Renal cortex interstitium (tissue), 11 donors: ENCODE measurements around the gene KLK7. TPM values are rescaled to one million over a fixed set of nuclear protein-coding genes. Genes with fewer than 3 reads are reported as not detected.
"Not testable (repeated sequence)": the region's sequence is repeated elsewhere in the genome, so short reads cannot be mapped to it uniquely, and the experiment has no call there.

Experiments used
- DNase-seq, 11 donors: peaks; one replicate each; pipeline ENCODE4 v3.0.0-alpha.2; 2013; ENCODE audit warnings: low read depth in 9 of 11, low spot score in 4 of 11; ENCODE audit errors: extremely low read depth in 1 of 11
- polyA plus RNA-seq, 3 donors: library from polyadenylated mRNA; unstranded; fragments of 120-200 nt; gene quantifications; one replicate each; pipeline ENCODE4 v1.2.1, GENCODE V29; 2013; ENCODE audit not compliant: insufficient read length in 3 of 3

The KLK7 gene
- polyA plus RNA-seq, 3 donors = 3.9 to 4.6 (median 4.2) TPM

DNA sequence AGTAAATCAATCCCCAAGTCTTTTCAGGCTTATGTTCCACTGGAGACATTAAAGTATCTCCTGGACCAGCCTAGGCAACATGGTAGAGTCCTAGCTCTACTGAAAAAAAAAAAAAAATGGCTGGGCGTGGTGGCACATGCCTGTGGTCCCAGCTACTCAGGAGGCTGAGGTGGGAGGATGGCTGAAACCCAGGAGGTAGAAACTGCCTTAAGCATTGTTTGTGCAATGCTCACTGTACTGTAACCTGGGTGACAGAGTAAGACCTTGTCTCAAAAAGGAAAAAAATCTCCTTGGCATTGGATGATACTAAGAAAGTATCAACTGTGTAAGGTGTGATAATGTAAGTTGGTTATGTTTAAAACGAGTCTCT, 8.9 kb upstream of the KLK7 start:
- DNase-seq = no peak

DNA sequence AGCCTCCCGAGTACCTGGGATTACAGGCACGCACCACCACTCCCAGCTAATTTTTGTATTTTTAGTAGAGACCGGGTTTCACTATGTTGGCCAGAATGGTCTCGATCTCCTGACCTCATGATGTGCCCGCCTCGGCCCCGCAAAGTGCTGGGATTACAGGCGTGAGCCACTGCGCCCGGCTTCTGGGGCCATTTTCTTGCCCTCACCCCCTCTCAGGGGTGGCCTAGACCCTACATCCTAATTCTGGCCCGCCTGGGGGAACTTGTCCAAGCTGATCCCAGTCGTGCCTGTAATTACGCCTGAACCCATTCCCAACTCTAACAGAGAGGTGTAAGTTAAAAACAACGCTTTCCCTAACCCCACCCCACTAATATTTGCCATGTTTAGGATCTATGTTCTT, 699 bp upstream of the KLK7 start:
- DNase-seq = not testable (repeated sequence)

DNA sequence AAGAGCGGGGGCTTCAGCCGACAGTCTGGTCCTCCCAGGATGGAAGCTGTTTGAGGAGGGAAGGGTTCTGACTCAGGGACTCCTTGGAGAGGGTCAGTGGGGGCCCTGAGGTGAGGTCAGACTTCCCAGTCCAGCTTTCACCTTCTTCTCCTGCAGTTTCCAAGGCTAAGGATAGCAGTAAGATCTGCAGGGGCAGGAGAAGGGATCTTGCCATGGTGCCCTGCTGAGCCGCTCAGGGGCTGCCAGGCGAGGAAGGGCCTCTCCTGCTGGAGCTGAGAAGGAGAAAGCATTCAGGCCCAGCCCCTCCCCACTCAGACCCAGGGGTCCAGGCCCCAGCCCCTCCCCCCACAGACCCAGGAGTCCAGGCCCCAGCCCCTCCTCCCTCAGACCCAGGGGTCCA, 1.5 kb downstream of the KLK7 start:
- no peak for DNase-seq

DNA sequence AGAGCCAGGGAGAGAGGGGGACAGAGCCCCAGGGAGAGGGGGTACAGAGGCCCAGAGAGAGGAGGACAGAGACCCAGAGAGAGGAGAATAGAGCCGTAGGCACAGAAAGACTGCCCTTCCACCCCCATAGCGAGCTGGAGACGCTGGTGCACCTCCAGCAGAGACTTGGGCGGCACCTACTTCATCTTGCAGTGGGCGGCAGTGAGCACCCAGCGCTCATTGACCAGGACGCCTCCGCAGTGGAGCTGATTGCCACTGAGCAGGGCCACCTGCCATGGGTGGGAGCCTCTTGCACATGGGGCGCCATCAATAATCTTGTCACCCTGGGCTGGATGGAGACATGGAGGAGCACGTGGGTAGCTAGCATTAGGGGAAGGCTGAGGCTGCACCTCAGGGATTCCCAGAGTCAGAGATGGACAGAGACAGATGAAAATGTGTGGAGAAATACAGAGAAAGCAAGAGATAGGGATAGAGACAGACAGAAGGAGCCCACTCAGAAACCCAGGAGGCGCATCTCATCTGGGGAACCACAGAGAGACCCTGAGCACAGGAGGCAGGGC, 2.0 kb downstream of the KLK7 start:
- no peak for DNase-seq

DNA sequence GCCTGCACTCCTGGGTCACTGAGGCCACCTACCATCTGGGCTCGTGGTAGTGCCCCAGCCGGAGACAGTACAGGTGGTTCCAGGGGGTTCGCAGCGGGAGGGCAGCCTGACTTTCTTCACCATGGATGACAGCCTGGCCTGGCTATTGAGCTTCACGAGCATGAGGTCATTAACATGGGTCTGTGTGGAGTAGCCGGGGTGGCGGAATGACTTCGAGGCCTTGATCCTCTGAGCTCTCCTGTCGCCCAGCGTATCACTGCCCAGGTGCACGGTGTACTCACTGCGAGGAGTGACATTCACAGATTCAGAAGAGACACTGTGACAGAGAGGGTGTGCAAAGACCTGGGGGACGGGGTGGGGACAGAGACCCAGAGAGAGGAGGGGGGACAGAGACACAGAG, 3.5 kb downstream of the KLK7 start:
- DNase-seq = no peak

DNA sequence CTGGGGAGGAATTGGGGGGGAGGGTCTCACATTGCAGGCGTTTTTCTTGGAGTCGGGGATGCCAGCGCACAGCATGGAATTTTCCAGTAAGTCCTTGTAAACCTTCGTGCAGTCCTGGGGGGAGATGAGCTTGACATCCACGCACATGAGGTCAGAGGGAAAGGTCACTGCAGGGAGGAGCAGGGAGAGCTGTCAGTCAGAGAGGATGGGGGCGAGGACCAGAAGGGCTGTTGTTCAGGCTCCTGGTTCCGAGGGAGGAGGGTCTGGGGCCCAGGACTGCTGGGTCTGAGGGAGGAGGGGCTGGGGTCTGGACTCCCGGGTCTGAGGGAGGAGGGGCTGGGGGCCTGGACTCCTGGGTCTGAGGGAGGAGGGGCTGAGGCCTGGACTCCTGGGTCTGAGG, 4.0 kb downstream of the KLK7 start:
- DNase-seq = no peak

DNA sequence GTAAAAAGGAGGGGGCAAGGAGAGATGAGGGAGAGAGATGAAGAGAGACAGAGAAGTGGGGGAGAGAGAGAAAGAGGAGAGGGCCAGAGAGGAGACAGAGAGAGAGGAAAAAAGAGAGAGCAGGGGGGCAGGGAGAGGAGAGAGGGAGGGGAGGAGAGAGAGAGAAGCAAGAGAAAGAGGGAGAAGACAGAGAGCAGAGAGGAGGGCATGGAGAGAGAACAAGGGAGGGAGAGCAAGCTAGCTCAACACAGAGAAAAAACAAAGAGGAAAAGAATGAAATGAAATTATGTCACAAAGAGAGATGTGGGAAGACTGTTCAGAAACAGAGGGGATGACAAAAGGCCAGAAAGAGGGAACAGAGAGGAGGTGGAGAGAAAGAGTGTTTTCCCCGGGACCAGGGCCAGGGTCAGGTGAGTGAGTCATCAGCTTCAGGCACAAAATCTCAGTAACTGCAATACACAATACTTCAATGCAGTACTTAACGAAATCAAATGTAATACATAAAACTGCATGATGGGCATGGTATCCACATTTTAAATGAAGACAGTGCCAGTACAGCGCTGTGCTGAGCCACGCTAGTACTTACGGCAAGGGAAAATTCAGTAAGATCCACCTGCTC, 4.8 kb downstream of the KLK7 start:
- DNase-seq = no peak

DNA sequence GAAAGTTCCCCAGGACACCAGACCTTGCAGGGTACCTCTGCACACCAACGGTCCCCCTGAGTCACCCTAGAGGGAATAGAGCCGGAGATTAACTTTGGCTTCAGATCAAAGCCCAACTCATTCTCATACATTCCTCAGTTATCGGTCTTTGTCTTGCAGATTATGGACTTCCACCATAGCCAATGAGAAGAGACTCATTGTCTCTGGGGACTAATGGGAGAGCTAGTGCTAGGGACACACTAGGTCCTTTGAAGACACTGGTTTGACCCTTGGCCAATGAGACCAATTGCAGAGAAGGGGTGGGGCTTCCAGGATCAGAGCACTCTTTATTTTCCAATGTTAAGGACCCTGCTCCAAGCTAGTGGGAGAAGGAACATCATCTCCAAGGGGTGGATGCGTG, 6.1 kb downstream of the KLK7 start:
- DNase-seq = no peak

DNA sequence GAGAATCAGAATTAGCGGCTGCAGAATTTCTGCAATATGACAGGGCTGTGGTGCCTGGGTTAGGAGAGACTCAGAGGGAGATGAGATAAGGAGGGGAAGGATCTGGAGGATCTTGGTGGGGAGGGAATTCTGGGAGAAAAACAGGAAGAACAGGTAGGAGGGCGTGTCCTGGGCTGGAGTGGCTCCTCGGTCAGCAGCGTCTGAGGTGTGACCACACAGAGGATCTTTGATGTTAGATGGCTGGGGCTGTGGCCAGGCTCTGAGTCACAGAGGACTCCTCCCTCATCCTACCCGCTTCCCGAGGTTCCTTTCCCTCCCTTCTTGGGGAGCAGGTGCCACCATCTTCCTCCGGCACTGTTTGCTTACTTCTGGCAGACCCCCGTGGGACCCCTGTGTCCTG, 8.0 kb downstream of the KLK7 start:
- DNase-seq = no peak

DNA sequence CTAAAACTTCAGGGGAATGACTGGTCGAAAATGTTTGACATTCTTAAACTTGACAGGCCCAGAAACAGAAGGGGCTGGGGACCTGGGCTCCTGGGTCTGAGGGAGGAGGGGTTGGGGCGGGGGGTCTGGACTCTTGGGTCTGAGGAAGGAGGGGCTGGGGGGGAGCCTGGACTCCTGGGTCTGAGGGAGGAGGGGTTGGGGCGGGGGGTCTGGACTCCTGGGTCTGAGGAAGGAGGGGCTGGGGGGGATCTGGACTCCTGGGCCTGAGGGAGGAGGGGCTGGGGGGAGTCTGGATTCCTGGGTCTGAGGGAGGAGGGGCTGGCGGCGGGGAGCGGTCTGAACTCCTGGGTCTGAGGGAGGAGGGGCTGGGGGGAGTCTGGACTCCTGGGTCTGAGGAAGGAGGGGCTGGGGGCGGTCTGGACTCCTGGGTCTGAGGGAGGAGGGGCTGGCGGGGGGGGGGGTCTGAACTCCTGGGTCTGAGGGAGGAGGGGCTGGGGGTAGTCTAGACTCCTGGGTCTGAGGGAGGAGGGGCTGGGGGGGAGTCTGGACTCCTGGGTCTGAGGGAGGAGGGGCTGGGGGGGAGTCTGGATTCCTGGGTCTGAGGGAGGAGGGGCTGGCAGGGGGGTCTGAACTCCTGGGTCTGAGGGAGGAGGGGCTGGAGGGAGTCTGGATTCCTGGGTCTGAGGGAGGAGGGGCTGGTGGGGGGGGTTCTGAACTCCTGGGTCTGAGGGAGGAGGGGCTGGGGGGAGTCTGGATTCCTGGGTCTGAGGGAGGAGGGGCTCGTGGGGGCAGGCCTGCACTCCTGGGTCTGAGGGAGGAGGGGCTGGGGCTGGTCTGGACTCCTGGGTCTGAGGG, 8.8 kb downstream of the KLK7 start:
- DNase-seq = no peak

DNA sequence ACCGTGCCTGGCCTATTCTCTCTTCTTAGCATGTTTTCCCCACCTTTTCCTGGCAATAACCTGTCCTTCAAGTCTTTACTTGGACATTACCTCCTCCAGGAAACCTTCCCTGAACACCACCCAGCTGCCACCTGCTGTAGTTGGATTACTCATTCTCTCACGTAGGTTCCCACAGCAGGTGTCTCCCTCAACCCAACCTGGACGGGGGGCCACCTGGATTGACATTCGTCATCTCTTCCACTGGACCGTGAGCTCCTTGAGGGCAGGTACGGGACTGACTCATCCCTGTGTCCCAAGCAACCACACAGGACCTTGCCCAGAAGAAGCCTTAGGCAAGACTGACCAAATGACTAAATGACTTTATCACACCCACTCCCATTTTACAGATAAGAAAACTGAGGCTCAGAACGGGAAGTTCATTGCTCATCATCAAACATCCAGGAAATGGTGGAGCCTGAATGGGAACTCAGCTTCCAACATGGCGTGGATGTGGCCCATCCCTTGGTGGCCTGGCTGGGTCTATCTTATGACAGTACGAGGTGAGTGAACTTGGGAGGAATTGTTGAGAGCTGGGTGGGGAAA, 10.8 kb downstream of the KLK7 start:
- DNase-seq = no peak

DNA sequence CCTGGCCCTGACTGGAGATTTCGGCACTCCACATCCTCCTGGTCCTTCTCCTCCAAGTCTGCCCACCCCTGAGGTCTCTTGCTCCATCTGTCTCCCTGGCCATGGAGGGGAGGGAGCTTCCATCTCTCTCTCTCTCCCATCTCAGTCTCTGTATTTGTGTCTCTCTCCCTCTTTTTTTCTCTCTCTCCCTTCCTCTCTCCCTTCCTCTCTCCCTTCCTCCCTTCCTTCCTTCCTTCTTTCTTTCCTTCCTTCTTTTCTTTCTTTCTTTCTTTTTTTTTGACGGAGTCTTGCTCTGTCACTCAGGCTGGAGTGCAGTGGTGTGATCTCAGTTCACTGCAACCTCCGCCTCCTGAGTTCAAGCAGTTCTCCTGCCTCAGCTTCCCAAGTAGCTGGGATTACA, 13.9 kb downstream of the KLK7 start:
- DNase-seq = not testable (repeated sequence)

DNA sequence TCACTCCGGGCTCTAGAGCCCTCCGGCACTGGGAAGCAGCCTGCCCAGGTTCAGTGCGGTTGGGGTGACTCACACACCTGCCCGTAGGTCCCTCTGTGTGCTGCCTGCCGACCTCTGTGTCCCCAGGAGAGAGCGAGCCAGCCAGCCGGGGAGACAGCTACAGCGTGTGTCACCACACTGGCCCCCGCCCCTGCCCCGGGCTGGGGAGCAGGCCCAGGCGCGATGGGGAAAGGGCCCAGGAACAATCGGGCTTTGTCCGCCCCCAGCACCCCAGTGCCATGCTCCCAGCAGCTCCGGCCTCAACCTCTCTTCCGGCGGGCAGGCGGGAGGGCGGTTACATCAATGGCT, 14.3 kb downstream of the KLK7 start, which contains the start of gene KLK6:
KLK6 (minus strand) TSS at position 179 of the 348 bp plus-strand sequence. CDS start 1,487 bp downstream, outside the sequence.
- no peak for DNase-seq

DNA sequence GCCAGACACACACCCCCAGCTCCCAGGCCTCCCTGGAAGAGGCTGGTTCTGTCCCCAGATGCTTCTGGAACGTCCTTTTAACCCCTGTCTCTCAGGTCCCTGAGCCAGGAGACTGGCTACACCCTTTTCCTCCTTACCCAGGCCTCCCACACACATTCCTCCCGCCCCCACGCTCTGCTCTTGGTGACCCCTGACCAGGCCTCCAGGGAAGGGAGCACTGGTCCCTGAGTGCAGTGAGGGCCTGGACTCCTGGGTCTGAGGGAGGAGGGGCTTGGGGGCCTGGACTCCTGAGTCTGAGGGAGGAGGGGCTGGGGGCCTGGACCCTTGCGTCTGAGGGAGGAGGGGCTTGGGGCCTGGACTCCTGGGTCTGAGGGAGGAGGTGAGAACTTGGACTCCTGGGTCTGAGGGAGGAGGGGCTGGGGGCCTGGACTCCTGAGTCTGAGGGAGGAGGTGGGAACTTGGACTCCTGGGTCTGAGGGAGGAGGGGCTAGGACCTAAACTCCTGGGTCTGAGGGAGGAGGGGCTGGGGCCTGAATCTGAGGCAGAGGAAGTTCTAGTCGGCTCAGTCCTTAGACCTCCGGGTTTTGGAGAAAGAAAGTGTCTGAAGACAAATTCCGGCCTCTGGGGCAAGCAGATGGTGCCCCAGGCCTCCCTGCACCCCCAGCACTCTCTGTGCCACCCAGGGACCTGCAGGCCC, 14.9 kb downstream of the KLK7 start:
- peak in 3 of 11 donors; percentile 23 to 65 (median 51) for DNase-seq

DNA sequence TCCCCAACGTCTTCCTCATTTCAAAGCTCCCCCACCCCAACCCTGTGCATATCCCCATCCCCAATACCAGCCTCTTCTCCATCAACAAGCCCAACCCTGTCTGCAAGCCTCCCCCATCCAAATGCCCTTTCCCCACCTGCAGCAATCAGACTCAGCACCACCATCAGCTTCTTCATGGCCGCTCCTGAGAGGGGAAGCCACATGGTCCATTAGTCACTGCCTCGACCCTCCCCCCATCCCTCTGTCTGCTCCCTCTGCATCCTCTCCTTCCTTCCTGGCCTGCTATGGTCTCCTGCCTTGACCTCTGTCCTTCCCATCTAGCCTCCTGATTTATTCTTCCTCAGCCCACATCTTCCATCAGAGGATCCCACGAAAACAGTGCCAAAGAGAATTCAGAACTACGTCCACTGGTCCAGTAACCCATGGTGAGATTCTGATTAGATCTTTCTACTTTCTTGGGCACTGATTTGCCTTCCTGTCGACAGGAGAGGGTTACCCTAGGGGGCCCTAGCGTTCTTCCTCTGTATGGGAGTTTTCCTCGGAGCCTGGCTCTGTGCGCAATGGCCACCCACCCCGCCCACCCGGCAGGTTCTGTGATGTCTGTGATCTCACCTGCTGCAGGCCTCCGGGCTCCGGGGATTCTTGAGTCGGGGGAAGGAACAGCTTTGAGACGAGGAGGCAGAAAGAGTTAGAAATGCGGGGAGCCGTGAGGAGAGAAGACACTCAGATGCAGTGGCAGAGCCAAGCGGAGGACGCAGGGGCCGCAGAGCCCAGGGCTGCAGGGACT, 15.6 kb downstream of the KLK7 start:
- DNase-seq = no peak

DNA sequence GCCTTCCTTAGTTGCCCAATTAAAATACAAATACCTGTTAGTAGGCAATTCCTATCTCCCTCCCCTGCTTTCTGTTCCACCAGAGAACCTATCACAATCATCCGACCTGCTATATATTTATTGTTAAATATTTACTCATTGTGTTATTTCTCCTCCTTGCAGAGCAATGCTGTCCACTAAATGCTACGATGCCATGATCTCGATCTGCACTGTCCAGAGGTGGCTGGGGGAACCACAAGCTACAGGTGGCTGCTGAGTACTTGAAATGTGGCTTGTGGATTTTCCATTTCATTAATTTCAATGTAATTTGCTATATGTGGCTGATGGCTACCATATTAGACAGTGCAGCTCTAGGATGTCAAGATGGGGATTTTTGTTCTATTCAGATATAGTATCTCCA, 19.5 kb downstream of the KLK7 start:
- no peak for DNase-seq

DNA sequence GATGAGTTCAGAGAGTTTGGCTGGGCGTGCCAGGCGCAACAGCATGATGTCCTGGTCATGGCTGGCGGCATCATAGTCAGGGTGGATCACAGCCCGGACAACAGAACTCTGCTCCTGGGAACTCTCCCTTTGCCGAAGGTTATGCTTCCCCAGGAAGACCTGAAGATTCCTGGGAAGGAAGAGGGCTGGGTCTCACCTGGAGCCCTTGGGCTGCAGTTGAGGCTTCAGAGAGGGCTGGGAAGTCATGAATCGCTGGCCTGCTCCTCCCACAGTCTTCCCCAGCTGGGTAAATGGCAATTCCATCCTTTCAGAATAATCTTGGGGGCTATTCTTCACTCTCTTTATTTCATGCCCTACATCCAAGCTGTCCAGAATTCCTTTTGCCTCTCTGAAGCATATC, 20.3 kb downstream of the KLK7 start:
- DNase-seq = no peak

DNA sequence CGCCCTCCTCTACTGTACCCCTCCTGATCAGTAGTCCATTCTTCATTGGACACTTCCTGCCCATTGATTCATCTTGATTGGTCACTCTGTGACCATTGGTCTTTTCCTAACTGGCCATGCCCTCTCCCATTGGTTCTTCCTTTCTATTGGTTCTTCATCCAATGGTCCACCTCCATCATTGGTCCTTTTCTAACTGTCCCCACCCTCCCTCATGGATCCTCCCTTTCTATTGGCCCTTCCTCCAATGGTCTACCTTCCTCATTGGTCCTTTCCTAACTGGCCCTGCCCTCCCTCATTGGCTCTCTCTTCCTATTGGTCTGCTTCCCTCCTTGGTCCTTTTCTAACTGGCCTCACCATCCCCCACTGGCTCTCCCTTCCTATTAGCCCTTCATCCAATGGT, 21.5 kb downstream of the KLK7 start:
- DNase-seq = no peak
